Stimulated activated CD4-positive, alpha-beta T cell treated with anti-CD3 and anti-CD28 coated beads, Interleukin-12 subunit alpha, Interleukin-12 subunit beta, amount 100 ng/mL, for 24 hours (primary cell): ENCODE measurements around the gene IL13.

Experiments
- DNase-seq, 2 experiments: peaks; one replicate each; pipeline ENCODE4 v3.0.0-alpha.2; 2020; ENCODE audit warnings: low read depth in 2 of 2

The IL13 gene

DNA sequence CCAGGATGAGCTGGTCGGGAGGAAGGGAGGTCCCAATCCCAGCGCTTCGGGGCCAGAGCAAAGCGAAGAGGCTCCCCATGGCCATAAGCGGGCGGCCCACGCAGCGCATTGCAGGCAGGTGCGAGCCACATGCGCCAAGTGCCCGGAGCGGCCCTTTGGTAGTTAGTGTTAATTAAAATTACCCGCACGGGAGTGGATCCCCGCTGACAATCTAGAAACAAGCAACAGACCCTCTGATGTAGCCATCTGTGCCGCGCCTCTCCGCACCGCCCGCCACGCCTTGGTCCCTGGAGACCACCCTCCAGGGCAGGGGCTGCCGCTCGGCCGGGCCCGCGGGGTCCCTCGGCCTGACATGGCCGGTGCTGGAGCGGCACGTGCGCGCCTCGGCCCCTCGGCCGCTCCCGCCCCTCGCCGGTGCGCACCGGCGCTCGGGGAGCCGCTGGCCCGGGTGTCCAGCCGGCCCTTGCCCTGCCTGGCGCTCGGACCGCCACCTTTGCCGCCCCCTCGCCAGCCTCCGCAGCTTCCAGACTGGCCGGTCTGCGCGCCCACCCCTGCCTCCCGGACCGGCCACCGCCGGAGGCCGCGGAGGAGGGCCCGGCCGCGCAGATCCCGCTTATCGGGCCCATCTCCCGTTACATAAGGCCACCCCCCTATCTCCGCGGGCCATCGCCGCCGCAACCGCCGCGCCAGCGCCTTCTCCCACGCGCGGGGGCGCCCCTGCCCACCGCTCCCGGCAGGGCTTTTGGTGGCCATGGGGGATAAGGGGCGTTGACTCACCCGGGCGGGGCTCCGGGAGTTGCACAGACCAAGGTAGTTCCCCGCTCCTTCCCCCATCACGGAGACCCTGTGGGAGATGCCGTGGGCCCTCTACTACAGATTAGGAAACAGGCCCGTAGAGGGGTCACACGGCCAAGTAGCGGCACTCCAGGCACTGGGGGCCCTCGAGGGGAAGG is 1.9 kb upstream of the IL13 start:
- DNase-seq = no peak

GRCh38 chr5:132656774-132657355 is 1.1 kb upstream of the IL13 start:
- DNase-seq = no peak

DNA sequence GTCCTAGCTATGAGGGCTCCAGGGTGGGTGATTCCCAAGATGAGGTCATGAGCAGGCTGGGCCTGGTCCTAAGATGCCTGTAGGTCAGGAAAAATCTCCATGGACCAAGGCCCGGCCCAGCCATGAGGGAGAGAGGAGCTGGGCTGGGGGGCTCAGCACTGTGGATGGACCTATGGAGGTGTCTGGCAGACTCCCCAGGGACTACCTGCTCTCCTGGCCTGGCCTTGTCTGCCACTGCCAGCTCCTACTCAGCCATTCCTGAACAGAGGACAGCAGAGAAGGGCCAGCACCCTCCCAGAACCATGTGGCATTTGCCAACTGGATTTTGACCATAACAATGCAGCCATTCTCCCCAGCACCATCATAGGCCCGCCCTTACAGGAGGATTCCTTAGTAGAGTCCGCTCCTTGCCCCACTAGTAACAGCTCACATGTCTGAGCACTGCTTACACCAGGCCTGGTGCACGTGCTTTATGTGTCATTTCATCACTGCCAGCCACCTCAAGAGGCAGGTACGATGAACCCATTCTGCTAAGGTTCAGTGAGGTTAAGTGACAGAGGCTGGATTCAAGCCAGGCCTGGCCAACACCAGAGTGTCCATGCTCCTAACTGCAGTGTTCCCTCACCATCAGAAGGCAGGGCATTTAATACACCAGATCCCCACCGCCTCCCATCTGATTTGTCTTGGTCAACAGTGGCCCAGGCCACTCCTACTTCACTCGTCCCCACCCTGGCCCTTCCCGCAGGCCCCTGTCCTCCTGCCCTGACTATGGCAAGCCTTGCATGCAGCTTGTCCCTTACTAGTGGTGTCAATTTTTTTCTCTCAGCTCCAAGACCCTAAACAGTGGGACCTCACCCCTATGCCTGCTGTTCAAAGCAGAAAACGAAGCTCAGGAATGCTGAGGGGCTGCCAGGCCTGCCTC is 669 bp downstream of the IL13 start:
- no peak for DNase-seq

GRCh38 chr5:132659598-132660493 is 1.9 kb downstream of the IL13 start:
- no peak for DNase-seq

GRCh38 chr5:132661231-132662003 is 3.4 kb downstream of the IL13 start:
- DNase-seq = no peak

DNA sequence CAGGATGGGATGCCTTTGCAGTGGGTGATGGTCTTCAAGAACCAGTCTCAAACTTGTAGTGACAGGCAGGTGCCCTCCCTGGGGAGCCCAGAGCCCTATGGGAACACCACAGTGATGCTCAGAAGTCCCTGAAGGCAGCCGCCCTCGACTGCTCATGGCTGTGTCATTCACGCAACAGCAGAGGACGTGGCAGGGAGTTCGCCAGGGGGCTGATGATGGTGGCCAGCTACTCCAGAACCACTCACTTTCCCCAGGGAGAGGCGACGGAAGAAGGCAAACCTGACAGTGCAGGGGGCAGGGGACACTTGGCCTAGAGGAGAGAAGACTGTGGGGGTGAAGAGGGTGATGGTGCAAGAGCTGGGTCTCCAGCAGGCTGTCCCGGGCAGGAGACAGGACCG is 4.0 kb downstream of the IL13 start:
- DNase-seq = no peak

GRCh38 chr5:132662925-132663770 is 5.2 kb downstream of the IL13 start:
- DNase-seq = peak in 1 of 2 experiments; percentile 35

DNA sequence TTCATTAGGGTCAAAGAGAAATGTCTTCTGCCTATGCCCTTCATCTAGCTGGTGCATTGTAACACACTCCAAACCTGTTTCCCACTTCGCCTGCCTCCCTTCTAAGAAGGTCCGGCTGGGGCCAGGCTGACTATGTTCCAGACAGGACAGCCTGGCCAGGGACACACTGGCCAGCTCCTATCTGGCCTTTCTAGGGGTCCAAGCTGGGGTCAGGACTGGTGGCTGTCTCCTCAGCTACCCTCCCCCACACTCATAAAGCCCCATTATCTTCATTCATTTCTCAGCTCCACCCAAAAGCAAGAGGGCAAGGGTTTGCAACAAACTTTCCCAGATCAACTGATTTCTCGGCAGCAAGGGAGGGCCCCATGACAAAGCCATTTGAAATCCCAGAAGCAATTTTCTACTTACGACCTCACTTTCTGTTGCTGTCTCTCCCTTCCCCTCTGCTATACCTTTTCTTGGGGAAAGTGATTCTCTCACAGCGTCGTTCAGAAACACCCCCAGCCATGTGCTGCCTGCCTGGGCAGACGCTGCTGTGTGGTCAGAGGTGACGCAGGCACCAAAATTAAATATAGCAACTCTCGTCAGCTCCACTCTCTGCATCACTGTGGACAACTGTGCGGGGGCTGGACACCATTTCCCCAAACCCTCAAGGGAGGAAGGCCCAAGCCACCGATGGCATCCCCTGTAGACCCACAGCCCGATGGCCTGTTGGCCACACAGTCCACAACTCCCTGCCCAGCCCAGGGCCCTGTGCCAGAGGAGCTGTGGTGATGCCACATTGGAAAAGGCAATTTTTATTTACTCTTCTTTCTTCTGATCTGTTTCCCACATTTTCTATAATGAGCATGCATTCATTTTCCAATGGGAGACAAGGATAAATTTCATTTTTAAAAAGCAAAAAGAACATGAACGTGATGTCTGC is 6.1 kb downstream of the IL13 start:
- DNase-seq = no peak

DNA sequence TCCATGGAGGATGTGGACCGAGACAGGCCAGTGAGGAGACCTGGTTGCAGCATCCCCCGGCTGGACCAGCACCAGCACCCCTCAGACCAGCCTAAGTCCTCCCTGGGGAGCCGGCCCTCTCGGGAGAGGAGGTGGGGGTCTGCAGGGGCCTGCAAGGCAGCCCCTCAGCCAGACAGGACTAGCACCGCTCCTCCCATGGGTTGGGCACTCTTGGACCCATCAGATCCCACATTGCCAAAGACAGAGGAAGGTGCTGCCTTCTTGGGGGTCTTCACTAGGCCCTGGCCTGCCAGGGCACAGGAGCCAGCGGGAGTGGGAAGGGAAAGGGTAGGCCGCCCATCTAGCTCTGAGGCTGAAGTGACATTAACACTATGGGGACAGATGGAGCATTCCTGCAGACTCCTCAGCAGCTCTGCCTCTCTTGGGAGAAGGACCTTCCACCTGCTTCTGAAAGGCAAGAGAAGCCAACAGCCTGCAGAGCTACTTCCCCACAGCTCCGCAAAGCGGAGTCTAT is 6.8 kb downstream of the IL13 start:
- no peak for DNase-seq

DNA sequence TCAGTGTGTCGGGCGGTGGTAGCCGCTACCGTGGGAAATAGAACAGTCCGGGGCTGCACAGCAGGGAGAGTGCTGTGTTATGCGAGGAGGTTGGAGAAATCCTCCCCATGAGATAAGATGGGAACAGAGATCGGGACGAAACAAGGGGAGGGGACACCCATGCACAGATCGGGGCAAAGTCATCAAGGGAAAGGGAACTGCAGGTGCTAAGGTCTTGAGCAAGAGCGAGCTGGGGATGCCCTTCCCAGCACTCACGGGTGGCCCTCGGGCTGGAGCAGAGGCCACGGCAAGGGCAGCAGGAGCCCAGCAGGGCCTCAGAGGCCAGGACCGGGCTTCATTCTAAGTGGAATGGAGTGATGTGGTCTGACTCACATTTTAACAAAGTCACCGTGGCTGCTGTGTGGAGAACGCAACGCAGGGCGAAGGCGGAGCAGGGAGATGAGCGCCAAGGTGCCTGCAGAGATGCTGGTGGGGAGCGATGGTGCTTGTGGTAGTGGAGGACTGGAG is 7.7 kb downstream of the IL13 start:
- DNase-seq = no peak

DNA sequence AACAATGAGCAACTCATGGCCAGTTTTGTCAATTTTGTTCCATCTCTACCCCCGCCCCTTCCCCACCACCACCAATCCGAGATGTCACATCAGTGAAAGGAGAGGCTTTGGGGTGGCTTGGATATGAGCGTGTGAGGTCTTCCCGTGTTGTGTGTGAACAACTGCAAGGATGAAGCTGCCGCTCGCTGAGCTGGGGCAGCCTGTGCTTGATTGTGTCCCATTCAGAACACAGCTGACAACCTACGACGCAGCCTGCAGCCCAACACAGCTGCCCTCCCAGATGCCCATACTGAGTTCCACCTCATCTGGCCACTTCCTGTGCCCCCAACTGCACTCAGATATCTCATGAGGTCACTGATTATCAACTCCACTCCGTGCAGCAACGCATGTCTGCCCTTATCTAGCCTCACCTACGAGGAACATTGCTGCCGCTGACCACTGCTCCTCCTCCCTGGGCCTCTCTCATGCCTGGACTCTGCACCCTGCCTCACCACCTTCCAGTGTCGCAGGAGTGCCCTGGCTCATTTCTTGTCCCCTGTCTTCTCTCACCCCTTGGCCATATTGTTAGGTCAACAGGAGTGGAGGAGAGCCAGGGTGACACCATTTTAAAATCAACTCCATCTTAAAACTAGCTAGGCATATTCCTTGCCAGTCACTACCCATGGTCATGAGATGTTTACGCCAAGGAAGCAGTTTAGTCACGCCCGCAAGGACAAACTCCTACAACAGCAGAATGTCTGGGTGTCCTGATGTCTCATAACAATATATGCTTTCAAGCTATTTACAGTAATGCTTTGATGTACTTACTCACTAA is 8.5 kb downstream of the IL13 start:
- no peak for DNase-seq

- DNase-seq = no peak
Measured at GRCh38 chr5:132667309-132667708, 9.3 kb downstream of the IL13 start.

DNA sequence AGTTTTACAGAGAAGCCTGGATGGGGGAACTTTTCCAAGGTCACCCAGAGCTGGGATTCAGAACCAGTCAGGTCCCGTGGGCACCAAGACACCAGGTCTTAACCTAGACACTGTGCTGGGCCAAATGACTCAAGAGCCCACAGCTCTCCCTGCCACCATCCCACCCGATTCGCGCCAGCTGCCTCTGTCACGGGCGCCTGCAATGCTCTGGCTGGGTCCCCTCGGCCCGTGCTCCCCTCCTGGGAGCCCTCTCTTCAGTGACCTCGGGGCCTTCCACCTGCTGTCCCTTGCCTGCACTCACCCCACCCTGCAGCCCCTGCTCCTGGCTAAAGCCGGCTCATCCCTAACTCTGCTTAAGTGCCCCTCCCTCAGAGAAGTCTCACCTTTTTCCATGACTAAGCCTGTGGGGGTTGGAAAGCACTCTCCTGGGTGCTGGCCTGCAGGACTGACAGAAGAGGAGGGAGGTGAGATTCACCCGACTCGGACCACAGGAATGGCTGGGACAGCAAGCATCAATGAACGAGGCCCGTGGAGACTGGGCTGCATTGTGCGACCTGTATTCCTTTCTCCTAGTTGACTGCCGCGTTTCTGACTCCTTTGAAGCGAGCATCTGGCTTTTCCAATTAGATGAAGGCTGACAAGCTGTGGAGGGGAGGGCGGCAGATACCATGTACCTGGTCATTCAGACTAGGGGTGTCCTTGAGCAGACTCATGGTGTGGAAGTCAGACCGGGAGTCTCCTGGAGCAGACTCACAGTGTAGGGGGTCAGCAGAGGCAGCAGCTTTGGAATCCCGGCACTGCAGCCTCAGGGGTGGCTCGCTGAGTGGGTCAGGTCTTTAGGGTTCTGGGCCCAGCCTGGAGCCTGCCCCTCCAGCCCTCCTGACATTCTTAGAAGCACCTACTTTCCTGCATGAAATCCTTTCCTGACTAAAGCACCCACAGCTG is 10.1 kb downstream of the IL13 start:
- DNase-seq = no peak

DNA sequence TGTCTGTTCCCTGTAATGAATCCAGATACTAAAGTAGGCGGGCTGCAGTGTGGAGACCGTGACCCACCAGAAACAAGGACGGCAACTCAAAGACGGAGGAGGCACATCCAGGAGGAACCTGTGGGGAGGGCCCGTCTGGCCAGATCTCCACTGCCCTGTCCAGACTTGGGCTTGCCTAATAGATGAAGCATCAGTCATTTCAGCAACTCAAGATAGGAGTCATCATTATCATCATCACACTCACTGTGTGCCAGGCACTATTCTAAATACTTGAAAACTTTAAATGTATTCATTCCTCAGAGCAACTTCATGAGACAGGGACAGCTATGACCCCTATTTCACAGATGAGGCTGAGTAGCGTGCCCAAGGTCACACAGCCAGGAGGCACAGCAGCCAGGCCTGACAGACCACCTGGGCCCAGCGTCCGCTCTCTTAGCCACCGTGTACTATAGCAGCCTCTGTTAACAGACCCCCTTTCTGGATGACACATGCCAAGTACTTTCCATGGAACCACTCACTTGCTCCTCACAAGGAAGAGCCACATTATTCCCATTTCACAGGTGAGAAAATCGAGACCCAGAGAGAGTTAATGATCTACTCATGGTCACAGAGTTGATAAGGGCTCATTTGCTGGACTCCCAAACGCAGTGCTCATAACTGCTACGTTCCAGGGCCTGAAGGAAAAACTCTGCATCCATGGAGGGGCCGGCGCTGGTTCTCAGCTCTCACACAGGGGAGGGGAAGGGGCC is 10.9 kb downstream of the IL13 start:
- DNase-seq = no peak

DNA sequence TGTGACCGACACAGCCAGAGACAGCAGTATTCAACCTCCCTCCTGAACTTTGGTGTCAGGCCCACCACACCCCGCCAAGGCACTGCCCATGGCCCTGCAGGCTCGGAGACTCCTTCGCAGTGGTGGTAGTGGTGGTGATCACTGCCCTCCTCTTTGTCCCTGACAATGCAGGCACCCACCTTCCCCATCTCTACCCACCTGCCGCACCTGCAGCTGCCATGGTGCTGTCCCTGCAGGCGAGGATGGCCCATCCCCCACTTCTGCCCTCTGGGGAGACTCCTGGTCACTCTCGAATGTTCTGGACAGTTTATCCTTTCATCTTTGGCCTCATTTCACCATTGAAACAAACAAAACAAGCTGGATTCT is 11.5 kb downstream of the IL13 start:
- no peak for DNase-seq
